Psoas muscle (tissue), 8 donors: ENCODE data around the gene MRC2. TPM values are rescaled to one million over a fixed set of nuclear protein-coding genes. Genes with fewer than 3 reads are reported as not detected.
"Not testable (repeated sequence)": the region's sequence is repeated elsewhere in the genome, so short reads cannot be mapped to it uniquely, and the experiment has no call there.

Experiments
- ATAC-seq, 4 donors: fragments of 200-7000 bp; cut with Tn5 transposase; one replicate each; pipeline ENCODE4 v1.9.1; 2020; ENCODE audit warnings: moderate library complexity in 3 of 4, mild to moderate bottlenecking in 2 of 4
- DNase-seq, 2 donors: peaks; one replicate each; pipeline ENCODE4 v3.0.0-alpha.2; 2020
- H3K27ac ChIP-seq: fragments of 200-600 bp; one replicate; pipeline ENCODE4 v1.8.0; 2022
- H3K27me3 ChIP-seq, 3 donors: fragments of 200-600 bp in 1 of 3; one replicate each; pipeline versions ENCODE4 v1.6.1 to v1.8.0; 2013 to 2022; ENCODE audit warnings: low read length in 2 of 3, mild to moderate bottlenecking in 2 of 3, moderate library complexity in 1 of 3; ENCODE audit not compliant: insufficient read depth in 3 of 3
- H3K36me3 ChIP-seq, 2 donors: fragments of 200-600 bp in 1 of 2; one replicate each; pipeline versions ENCODE4 v1.6.1 to v1.8.0; 2013 to 2022; ENCODE audit warnings: low read depth in 1 of 2, mild to moderate bottlenecking in 1 of 2, moderate library complexity in 1 of 2; ENCODE audit not compliant: insufficient read depth in 1 of 2
- H3K4me1 ChIP-seq: fragments of 200-600 bp; one replicate; pipeline ENCODE4 v1.8.0; 2022
- H3K4me3 ChIP-seq: fragments of 200-600 bp; one replicate; pipeline ENCODE4 v1.8.0; 2022; ENCODE audit warnings: mild to moderate bottlenecking
- H3K9me3 ChIP-seq: fragments of 200-600 bp; one replicate; pipeline ENCODE4 v1.8.0; 2022
- CTCF ChIP-seq: fragments of 200-600 bp; IDR thresholded peaks from one replicate; pipeline ENCODE4 v1.8.0; 2022; ENCODE audit warnings: antibody characterized with exemption
- whole genome bisulfite sequencing, 3 donors: extraction: QIAGEN DNeasy Blood & Tissue Kit; methylation state at CpG; one replicate each; pipeline versions ENCODE4 v1.1.6 to v1.1.7; 2013; 5-methylcytosine and 5-hydroxymethylcytosine counted together
- intact Hi-C, 2 donors: fragments of 100-400 bp; cut with DNase I; formaldehyde crosslinking; loops; one replicate each; pipeline versions ENCODE4 v1.11.0 to v1.14.2; 2022
- polyA plus RNA-seq, 3 donors: library from polyadenylated mRNA; stranded (reverse); fragments of 200-250 nt; gene quantifications; one replicate each; pipeline ENCODE4 v1.2.3, GENCODE V29; 2013
- total RNA-seq, 4 donors: library from RNA; stranded (reverse); fragmentation: NEBNext Ultra II Directional in 2 of 4; extraction: Animal tissue kit (Norgen Biotek cat#: 25700) in 2 of 4; gene quantifications; one replicate each; pipeline versions ENCODE4 v1.2.1 to v1.2.4, GENCODE V29; 2021 to 2023
- donor health status: healthy with polysubstance abuse.
- donor health status: DM: no; HTN: no; CAD: no; lungs with moderate emphysema.
- donor health status: Bipolar disorder and iron deficiency.
- donor health status: healthy.
- donor health status: DM: yes; HTN: yes; CAD: no.
- donor health status: DM: no; HTN: no; CAD: no.
- donor health status: DM: no; HTN: no; CAD: no.
- donor health status: DM: yes; HTN: yes; CAD: no.

Gene MRC2
- total and polyA plus RNA-seq, 7 donors: 3.5 to 17.5 (median 5.9) TPM

GRCh38 chr17:62696726-62697490, 69.4 kb downstream of the MRC2 start:
- Histone ChIP-seq H3K4me3 (no peak overlapping the region), H3K36me3 (no peaks in the 10 kb centered on the region), H3K27me3 (peaks cover 0 to 3% (median 0%) of the 10 kb centered on the region in 3 donors), H3K9me3 (no peaks in the 10 kb centered on the region), H3K27ac (no peak overlapping the region), H3K4me1 (no peaks in the 10 kb centered on the region)
- no peak for TF ChIP-seq CTCF
- 26 to 51% (median 33%) methylated on average over 26 to 27 of the region's 27 CpGs for WGBS, 3 donors
- peak; percentile 26 to 61 (median 52) for ATAC-seq
- DNase-seq: peak in 1 of 2 donors; percentile 56
- intact Hi-C loops: no loop called here

- not testable (repeated sequence) for ATAC-seq, DNase-seq
- 76 to 82% (median 82%) methylated on average over 11 of the region's 11 CpGs for WGBS, 3 donors
These were observed 71.0 kb downstream of the MRC2 start for GRCh38 chr17:62698459-62698858.

GRCh38 chr17:62700964-62701705, 73.7 kb downstream of the MRC2 start:
- ATAC-seq (no peak), DNase-seq (peak in 1 of 2 donors; percentile 30)
- H3K4me3 ChIP-seq: no peak overlapping the region
- WGBS, 3 donors: 73 to 77% (median 76%) methylated on average over 12 of the region's 12 CpGs
- H3K27ac ChIP-seq: no peak overlapping the region
- intact Hi-C loops: loop anchor here in 1 of 2 donors (5.0 kb wide), 1 partner anchor 706 kb away; no protein-coding TSS in a partner anchor
- peaks cover 5% of the 10 kb centered on the region for H3K4me1 ChIP-seq
- H3K36me3 ChIP-seq: no peaks in the 10 kb centered on the region
- TF ChIP-seq CTCF: no peak
- no peaks in the 10 kb centered on the region for H3K9me3 ChIP-seq
- peaks cover 0 to 21% (median 0%) of the 10 kb centered on the region in 3 donors for H3K27me3 ChIP-seq

More at GRCh38 chr17:62698459-62698858, 71.0 kb downstream of the MRC2 start:
- H3K4me3 ChIP-seq, H3K9me3 ChIP-seq, intact Hi-C loops, H3K4me1 ChIP-seq, H3K27ac ChIP-seq, H3K36me3 ChIP-seq: not testable (repeated sequence)
- H3K27me3 ChIP-seq: peaks cover 0 to 13% (median 0%) of the 10 kb centered on the region in 3 donors

GRCh38 chr17:62701706-62702085, 74.2 kb downstream of the MRC2 start:
- TF ChIP-seq CTCF: no peak
- H3K27ac ChIP-seq: no peak overlapping the region
- 84 to 92% (median 88%) methylated on average over 8 of the region's 8 CpGs for WGBS, 3 donors
- H3K4me1 ChIP-seq: peaks cover 5% of the 10 kb centered on the region
- intact Hi-C loops: loop anchor here in 1 of 2 donors (5.0 kb wide), 1 partner anchor 706 kb away; no protein-coding TSS in a partner anchor
- no peaks in the 10 kb centered on the region for H3K36me3 ChIP-seq
- H3K4me3 ChIP-seq: no peak overlapping the region
- DNase-seq: peak in 1 of 2 donors; percentile 38
- no peak for ATAC-seq
- H3K27me3 ChIP-seq: peaks cover 0 to 21% (median 0%) of the 10 kb centered on the region in 3 donors
- no peaks in the 10 kb centered on the region for H3K9me3 ChIP-seq

GRCh38 chr17:62702746-62703260, 75.3 kb downstream of the MRC2 start:
- 54 to 60% (median 59%) methylated on average over 6 of the region's 6 CpGs for WGBS, 3 donors
- Histone ChIP-seq H3K4me3 (no peak overlapping the region), H3K4me1 (peaks cover 5% of the 10 kb centered on the region), H3K9me3 (no peaks in the 10 kb centered on the region), H3K27me3 (peaks cover 0 to 21% (median 0%) of the 10 kb centered on the region in 3 donors), H3K36me3 (no peaks in the 10 kb centered on the region), H3K27ac (no peak overlapping the region)
- DNase-seq (no peak), ATAC-seq (no peak)
- TF ChIP-seq CTCF: no peak
- intact Hi-C loops: loop anchor here in 1 of 2 donors (5.0 kb wide), 1 partner anchor 704 kb away; no protein-coding TSS in a partner anchor
